Measurements from ENCODE around the gene TGFBR2.

The TGFBR2 gene

GRCh38 chr3:30733696-30734095 lies 127.3 kb downstream of the TGFBR2 start:
- H3K4me2 ChIP-seq = no peak overlapping the region
- H3K79me2 ChIP-seq (ENCODE audit: insufficient read depth, low read depth) = no peaks in the 10 kb centered on the region
- no peak for TF ChIP-seq CTCF (conservative IDR thresholded peaks at IDR 0.05; ENCODE audit: low read depth, low read length)
- H3K4me3 ChIP-seq (IDR thresholded peaks at IDR 0.05; ENCODE audit: insufficient read depth, low read depth, low read length) = no peak overlapping the region
- H2AFZ ChIP-seq (ENCODE audit: low read depth) = no peak overlapping the region
- no peaks in the 10 kb centered on the region for H3K27me3 ChIP-seq (ENCODE audit: insufficient read depth, low read depth)
- no peaks in the 10 kb centered on the region for H3K36me3 ChIP-seq (ENCODE audit: insufficient read depth)
- no peak overlapping the region for H3K9ac ChIP-seq
- H3K27ac ChIP-seq = no peak overlapping the region
- H4K20me1 ChIP-seq (ENCODE audit: insufficient read depth) = no peaks in the 10 kb centered on the region
- H3K4me1 ChIP-seq (ENCODE audit: low read depth, poor library complexity, severe bottlenecking) = no peaks in the 10 kb centered on the region

DNA sequence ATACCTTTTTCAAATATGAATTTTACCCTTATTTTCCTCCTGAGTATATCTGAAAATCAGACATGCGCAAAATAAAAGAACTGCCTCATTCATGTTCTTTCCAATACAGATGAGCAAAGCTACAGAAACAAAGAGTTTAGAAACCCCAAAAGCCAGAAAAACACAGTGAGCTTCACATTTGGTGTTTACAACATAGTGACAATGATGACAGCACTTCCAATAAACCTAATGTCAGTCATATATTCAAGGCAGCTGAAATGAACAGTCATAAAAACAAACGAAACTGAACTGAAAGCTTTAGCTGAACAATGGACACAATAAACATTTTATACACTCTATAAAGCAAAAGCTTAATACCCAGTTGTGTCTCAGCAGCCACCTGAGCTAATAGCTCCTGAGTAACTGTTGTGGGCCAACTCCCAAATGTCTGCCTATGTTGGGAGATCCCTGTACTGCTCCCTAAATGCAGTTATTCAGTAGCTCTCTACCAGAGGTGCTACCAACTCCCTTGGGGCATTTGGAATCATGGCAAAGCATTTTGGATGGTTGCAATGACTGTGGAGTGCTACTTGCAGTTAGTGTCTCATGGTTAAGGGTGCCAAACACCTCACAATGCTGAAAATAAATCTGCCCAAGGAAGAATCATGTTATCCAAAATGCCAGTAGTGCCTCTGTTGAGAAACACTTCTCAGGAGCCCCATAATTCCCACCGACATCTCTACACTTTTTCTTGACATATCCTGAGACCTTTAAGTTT lies 131.5 kb downstream of the TGFBR2 start:
- H4K20me1 ChIP-seq (ENCODE audit: insufficient read depth) = no peaks in the 10 kb centered on the region
- H3K4me2 ChIP-seq = no peak overlapping the region
- H3K4me3 ChIP-seq (IDR thresholded peaks at IDR 0.05; ENCODE audit: insufficient read depth, low read depth, low read length) = no peak overlapping the region
- no peak overlapping the region for H3K9ac ChIP-seq
- no peak for TF ChIP-seq CTCF (conservative IDR thresholded peaks at IDR 0.05; ENCODE audit: low read depth, low read length)
- no peak overlapping the region for H2AFZ ChIP-seq (ENCODE audit: low read depth)
- no peak overlapping the region for H3K27ac ChIP-seq
- no peaks in the 10 kb centered on the region for H3K36me3 ChIP-seq (ENCODE audit: insufficient read depth)
- H3K27me3 ChIP-seq (ENCODE audit: insufficient read depth, low read depth) = no peaks in the 10 kb centered on the region
- no peaks in the 10 kb centered on the region for H3K79me2 ChIP-seq (ENCODE audit: insufficient read depth, low read depth)
- no peaks in the 10 kb centered on the region for H3K4me1 ChIP-seq (ENCODE audit: low read depth, poor library complexity, severe bottlenecking)

- Histone ChIP-seq H3K27me3 (ENCODE audit: insufficient read depth, low read depth) (no peaks in the 10 kb centered on the region), H3K4me3 (IDR thresholded peaks at IDR 0.05; ENCODE audit: insufficient read depth, low read depth, low read length) (no peak overlapping the region), H3K79me2 (ENCODE audit: insufficient read depth, low read depth) (no peaks in the 10 kb centered on the region), H3K4me2 (no peak overlapping the region), H3K4me1 (ENCODE audit: low read depth, poor library complexity, severe bottlenecking) (no peaks in the 10 kb centered on the region), H2AFZ (ENCODE audit: low read depth) (no peak overlapping the region), H3K36me3 (ENCODE audit: insufficient read depth) (no peaks in the 10 kb centered on the region), H4K20me1 (ENCODE audit: insufficient read depth) (no peaks in the 10 kb centered on the region), H3K9ac (no peak overlapping the region), H3K27ac (no peak overlapping the region)
- TF ChIP-seq CTCF (conservative IDR thresholded peaks at IDR 0.05; ENCODE audit: low read depth, low read length) = no peak
Measured at GRCh38 chr3:30738605-30739004, 132.2 kb downstream of the TGFBR2 start.

GRCh38 chr3:30741889-30742288 lies 135.5 kb downstream of the TGFBR2 start:
- no peaks in the 10 kb centered on the region for H3K4me1 ChIP-seq (ENCODE audit: low read depth, poor library complexity, severe bottlenecking)
- no peaks in the 10 kb centered on the region for H3K36me3 ChIP-seq (ENCODE audit: insufficient read depth)
- no peak for TF ChIP-seq CTCF (conservative IDR thresholded peaks at IDR 0.05; ENCODE audit: low read depth, low read length)
- H3K4me3 ChIP-seq (IDR thresholded peaks at IDR 0.05; ENCODE audit: insufficient read depth, low read depth, low read length) = no peak overlapping the region
- H3K27ac ChIP-seq = no peak overlapping the region
- H3K27me3 ChIP-seq (ENCODE audit: insufficient read depth, low read depth) = no peaks in the 10 kb centered on the region
- no peak overlapping the region for H2AFZ ChIP-seq (ENCODE audit: low read depth)
- no peaks in the 10 kb centered on the region for H4K20me1 ChIP-seq (ENCODE audit: insufficient read depth)
- H3K4me2 ChIP-seq = no peak overlapping the region
- H3K9ac ChIP-seq = no peak overlapping the region
- H3K79me2 ChIP-seq (ENCODE audit: insufficient read depth, low read depth) = no peaks in the 10 kb centered on the region
